Measurements from ENCODE around the gene RERE.

The RERE gene

GRCh38 chr1:8324176-8324810 lies 493.1 kb downstream of the RERE start:
- no peak overlapping the region for H3K4me3 ChIP-seq (ENCODE audit: insufficient read depth, low read depth, low read length, poor library complexity, severe bottlenecking)
- H3K36me3 ChIP-seq (ENCODE audit: control insufficient read depth, insufficient read depth, low read length): no peaks in the 10 kb centered on the region
- no peaks in the 10 kb centered on the region for H3K9me3 ChIP-seq (ENCODE audit: control insufficient read depth, low read length)
- DNase-seq: no peak
- H3K4me1 ChIP-seq (ENCODE audit: control insufficient read depth, insufficient read depth, low read length, poor library complexity, severe bottlenecking): no peaks in the 10 kb centered on the region
- no peaks in the 10 kb centered on the region for H3K27me3 ChIP-seq (replicated peaks; ENCODE audit: control insufficient read depth, insufficient read depth, low read length, poor library complexity, severe bottlenecking)
- no peak overlapping the region for H3K27ac ChIP-seq (ENCODE audit: insufficient read depth, low read length, poor library complexity, severe bottlenecking)

- Histone ChIP-seq H3K27me3 (replicated peaks; ENCODE audit: control insufficient read depth, insufficient read depth, low read length, poor library complexity, severe bottlenecking) (no peaks in the 10 kb centered on the region), H3K27ac (ENCODE audit: insufficient read depth, low read length, poor library complexity, severe bottlenecking) (no peak overlapping the region), H3K4me3 (ENCODE audit: insufficient read depth, low read depth, low read length, poor library complexity, severe bottlenecking) (no peak overlapping the region), H3K4me1 (ENCODE audit: control insufficient read depth, insufficient read depth, low read length, poor library complexity, severe bottlenecking) (no peaks in the 10 kb centered on the region), H3K9me3 (ENCODE audit: control insufficient read depth, low read length) (no peaks in the 10 kb centered on the region), H3K36me3 (ENCODE audit: control insufficient read depth, insufficient read depth, low read length) (no peaks in the 10 kb centered on the region)
- no peak for DNase-seq
Observed at GRCh38 chr1:8323706-8324105, 493.7 kb downstream of the RERE start.

DNA sequence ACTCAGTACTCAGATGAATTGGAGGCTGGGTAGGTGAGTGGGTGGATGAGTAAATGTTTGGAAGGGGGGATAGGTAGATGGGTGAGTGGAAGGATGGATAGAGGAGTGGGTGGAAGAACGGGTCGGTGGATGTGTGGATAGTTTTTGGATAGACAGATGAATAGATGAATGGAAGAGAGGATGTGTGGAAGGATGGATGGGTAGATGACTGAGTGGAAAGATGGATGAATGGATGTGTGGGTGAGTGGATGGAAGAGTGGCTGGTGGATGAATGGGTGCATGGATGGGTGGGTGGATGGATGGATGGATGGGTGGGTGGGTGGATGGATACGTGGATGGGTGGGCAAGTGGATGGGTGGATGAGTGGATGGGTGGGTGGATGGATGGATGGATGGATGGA lies 495.8 kb downstream of the RERE start:
- DNase-seq: no peak
- peaks cover 10% of the 10 kb centered on the region for H3K4me1 ChIP-seq (ENCODE audit: control insufficient read depth, insufficient read depth, low read length, poor library complexity, severe bottlenecking)
- H3K36me3 ChIP-seq (ENCODE audit: control insufficient read depth, insufficient read depth, low read length): no peaks in the 10 kb centered on the region
- H3K27ac ChIP-seq (ENCODE audit: insufficient read depth, low read length, poor library complexity, severe bottlenecking): no peak overlapping the region
- H3K27me3 ChIP-seq (replicated peaks; ENCODE audit: control insufficient read depth, insufficient read depth, low read length, poor library complexity, severe bottlenecking): no peaks in the 10 kb centered on the region
- no peak overlapping the region for H3K4me3 ChIP-seq (ENCODE audit: insufficient read depth, low read depth, low read length, poor library complexity, severe bottlenecking)
- no peaks in the 10 kb centered on the region for H3K9me3 ChIP-seq (ENCODE audit: control insufficient read depth, low read length)

DNA sequence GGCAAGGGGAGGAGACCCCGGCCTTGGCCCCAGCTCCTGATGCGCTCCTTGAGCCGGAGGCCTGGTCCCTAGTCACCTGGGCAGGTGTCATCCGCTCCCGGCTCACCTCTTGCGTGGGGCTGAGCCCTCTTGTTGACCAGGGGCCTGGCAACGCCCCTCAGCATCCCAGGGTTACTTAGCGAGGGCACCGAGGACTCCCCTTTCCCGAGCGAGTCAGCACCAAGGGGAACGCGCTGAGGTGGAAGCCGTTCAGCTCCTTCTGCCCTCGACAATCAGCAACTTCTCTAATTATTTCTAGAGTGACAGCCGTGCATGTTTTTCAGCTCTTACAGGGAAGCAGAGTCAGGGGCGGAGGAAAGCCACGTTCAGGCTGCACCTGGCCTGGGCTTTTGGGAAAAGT lies 499.0 kb downstream of the RERE start:
- H3K4me3 ChIP-seq (ENCODE audit: insufficient read depth, low read depth, low read length, poor library complexity, severe bottlenecking): peak overlapping the region; percentile 59
- peaks cover 10% of the 10 kb centered on the region for H3K4me1 ChIP-seq (ENCODE audit: control insufficient read depth, insufficient read depth, low read length, poor library complexity, severe bottlenecking)
- no peak overlapping the region for H3K27ac ChIP-seq (ENCODE audit: insufficient read depth, low read length, poor library complexity, severe bottlenecking)
- H3K27me3 ChIP-seq (replicated peaks; ENCODE audit: control insufficient read depth, insufficient read depth, low read length, poor library complexity, severe bottlenecking): peaks cover 8% of the 10 kb centered on the region
- no peaks in the 10 kb centered on the region for H3K36me3 ChIP-seq (ENCODE audit: control insufficient read depth, insufficient read depth, low read length)
- no peaks in the 10 kb centered on the region for H3K9me3 ChIP-seq (ENCODE audit: control insufficient read depth, low read length)
- DNase-seq: no peak

GRCh38 chr1:8317647-8318381 lies 499.6 kb downstream of the RERE start, which contains the start of gene SLC45A1:
Gene SLC45A1 (plus strand): TSS chr1:8318114. CDS start chr1:8324330, 6,216 bp downstream.
- H3K4me1 ChIP-seq (ENCODE audit: control insufficient read depth, insufficient read depth, low read length, poor library complexity, severe bottlenecking): peaks cover 10% of the 10 kb centered on the region
- no peaks in the 10 kb centered on the region for H3K36me3 ChIP-seq (ENCODE audit: control insufficient read depth, insufficient read depth, low read length)
- peak; percentile 65 to 75 (median 67) for DNase-seq
- no peaks in the 10 kb centered on the region for H3K9me3 ChIP-seq (ENCODE audit: control insufficient read depth, low read length)
- H3K27me3 ChIP-seq (replicated peaks; ENCODE audit: control insufficient read depth, insufficient read depth, low read length, poor library complexity, severe bottlenecking): peaks cover 8% of the 10 kb centered on the region
- H3K27ac ChIP-seq (ENCODE audit: insufficient read depth, low read length, poor library complexity, severe bottlenecking): no peak within 1 kb of the TSS
- H3K4me3 ChIP-seq (ENCODE audit: insufficient read depth, low read depth, low read length, poor library complexity, severe bottlenecking): peak within 1 kb of the TSS; percentile 59

DNA sequence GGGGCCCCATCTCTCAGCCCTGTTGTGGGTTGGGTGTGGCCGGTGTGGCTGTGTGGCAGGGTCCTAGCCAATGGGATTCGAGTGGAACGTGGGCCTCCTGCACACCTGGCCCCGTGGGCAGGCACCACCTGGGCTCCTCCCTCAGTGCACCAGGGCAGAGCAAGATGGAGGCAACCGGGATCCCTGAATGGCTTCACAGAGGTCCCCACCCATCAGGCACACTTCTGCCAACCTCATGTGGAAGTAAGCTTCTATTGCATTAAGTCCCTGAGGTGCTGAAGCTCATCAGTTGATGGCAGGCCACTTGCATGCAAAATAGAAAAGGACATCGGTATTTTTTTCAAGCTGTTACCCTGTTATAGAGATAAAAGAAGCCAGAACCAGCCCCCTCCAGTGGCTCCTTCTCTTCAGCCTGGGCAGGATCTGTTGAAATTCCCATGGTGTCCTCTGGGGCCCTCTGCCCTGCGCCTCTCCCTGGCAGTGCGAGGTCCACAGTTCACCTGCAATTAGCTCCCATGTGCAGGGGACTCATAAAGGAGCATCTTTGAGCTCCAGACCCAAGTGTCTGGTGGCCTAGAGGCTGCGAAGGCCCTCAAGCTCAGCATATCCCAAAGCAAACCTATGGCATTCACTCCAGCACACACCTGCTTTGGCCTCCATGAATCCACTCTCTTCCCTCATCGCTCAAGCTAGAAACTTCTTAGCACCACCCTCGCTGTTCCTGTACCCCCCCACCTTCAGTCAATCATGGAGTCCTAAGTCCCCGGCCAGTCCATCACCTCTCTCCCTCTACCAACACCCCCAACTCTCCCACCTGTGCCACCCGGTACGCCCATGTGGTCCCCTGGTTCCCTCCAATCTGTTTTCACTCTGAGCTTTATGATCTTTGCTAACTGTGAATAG lies 501.6 kb downstream of the RERE start:
- no peak overlapping the region for H3K4me3 ChIP-seq (ENCODE audit: insufficient read depth, low read depth, low read length, poor library complexity, severe bottlenecking)
- no peaks in the 10 kb centered on the region for H3K36me3 ChIP-seq (ENCODE audit: control insufficient read depth, insufficient read depth, low read length)
- no peak overlapping the region for H3K27ac ChIP-seq (ENCODE audit: insufficient read depth, low read length, poor library complexity, severe bottlenecking)
- H3K27me3 ChIP-seq (replicated peaks; ENCODE audit: control insufficient read depth, insufficient read depth, low read length, poor library complexity, severe bottlenecking): peaks cover 8% of the 10 kb centered on the region
- H3K4me1 ChIP-seq (ENCODE audit: control insufficient read depth, insufficient read depth, low read length, poor library complexity, severe bottlenecking): peaks cover 10% of the 10 kb centered on the region
- no peaks in the 10 kb centered on the region for H3K9me3 ChIP-seq (ENCODE audit: control insufficient read depth, low read length)
- DNase-seq: no peak

DNA sequence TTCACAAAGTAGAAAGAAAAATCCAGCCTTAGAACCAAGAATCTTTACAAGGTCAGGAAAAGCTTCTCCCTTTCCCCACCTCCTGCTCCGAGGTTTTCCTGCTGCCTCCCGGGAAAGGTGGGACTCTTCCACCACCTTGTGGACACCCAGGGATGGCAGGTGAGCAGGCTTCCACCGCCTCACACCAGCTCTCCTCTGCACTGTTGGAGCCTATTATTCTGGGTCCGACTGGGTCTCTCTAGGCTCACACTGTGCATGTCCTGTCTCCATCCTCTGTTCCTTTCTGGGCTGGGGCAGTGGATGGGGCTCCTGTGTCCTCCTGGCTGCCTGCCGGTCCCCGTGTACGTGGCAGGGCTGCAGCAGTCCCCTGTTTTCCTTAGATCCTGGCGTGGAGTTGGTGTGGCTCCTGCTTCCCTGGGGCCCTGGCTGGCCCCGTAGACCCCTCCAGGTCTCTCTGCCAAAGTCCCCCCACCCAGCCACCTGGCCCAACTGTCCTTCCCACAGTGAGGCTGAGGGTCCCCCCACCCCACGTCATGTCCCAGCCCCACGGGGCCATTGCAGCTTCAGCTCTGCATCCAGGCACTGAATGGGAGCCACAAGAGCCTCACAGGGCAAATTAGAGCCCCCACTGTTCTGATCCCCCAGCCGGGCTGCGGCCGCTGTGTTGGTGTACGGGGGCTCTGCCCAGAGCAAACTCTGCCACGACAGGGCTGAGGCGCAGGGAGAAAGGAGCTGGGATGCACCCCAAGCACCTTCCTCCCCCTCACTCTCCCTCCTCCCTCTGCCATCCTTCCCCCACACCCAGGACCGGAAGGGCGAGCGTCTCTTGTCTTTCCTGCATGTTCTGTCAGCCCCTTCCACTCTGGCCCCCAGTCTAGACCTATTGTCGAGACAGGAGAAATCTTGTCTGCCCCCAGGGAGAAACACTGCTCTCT lies 502.8 kb downstream of the RERE start:
- peak; percentile 23 to 31 (median 26) for DNase-seq
- H3K27me3 ChIP-seq (replicated peaks; ENCODE audit: control insufficient read depth, insufficient read depth, low read length, poor library complexity, severe bottlenecking): peaks cover 8% of the 10 kb centered on the region

GRCh38 chr1:8313231-8313630 lies 504.2 kb downstream of the RERE start:
- Histone ChIP-seq H3K27me3 (replicated peaks; ENCODE audit: control insufficient read depth, insufficient read depth, low read length, poor library complexity, severe bottlenecking) (peaks cover 8% of the 10 kb centered on the region), H3K4me1 (ENCODE audit: control insufficient read depth, insufficient read depth, low read length, poor library complexity, severe bottlenecking) (peaks cover 7% of the 10 kb centered on the region), H3K36me3 (ENCODE audit: control insufficient read depth, insufficient read depth, low read length) (no peaks in the 10 kb centered on the region), H3K4me3 (ENCODE audit: insufficient read depth, low read depth, low read length, poor library complexity, severe bottlenecking) (no peak overlapping the region), H3K9me3 (ENCODE audit: control insufficient read depth, low read length) (no peaks in the 10 kb centered on the region), H3K27ac (ENCODE audit: insufficient read depth, low read length, poor library complexity, severe bottlenecking) (no peak overlapping the region)
- DNase-seq: no peak

More for the DNA sequence above, 502.8 kb downstream of the RERE start:
- H3K4me1 ChIP-seq (ENCODE audit: control insufficient read depth, insufficient read depth, low read length, poor library complexity, severe bottlenecking): peaks cover 10% of the 10 kb centered on the region
- no peaks in the 10 kb centered on the region for H3K9me3 ChIP-seq (ENCODE audit: control insufficient read depth, low read length)
- no peaks in the 10 kb centered on the region for H3K36me3 ChIP-seq (ENCODE audit: control insufficient read depth, insufficient read depth, low read length)
- no peak overlapping the region for H3K4me3 ChIP-seq (ENCODE audit: insufficient read depth, low read depth, low read length, poor library complexity, severe bottlenecking)
- H3K27ac ChIP-seq (ENCODE audit: insufficient read depth, low read length, poor library complexity, severe bottlenecking): no peak overlapping the region

All from effector memory CD4-positive, alpha-beta T cell (primary cell).